K562 (cell line): ENCODE data around the gene TKT. TPM values are rescaled to one million over a fixed set of nuclear protein-coding genes. Genes with fewer than 3 reads are reported as not detected.

Experiments
- CBFA2T3 ChIP-seq: fragments of 450-650 bp; IDR thresholded peaks from 2 replicates; pipeline ENCODE4 v1.6.1; 2017
- CGGBP1 ChIP-seq: fragments of 250-450 bp; sonication (Bioruptor Pico); IDR thresholded peaks from 2 replicates; pipeline ENCODE4 v1.9.0; 2021; ENCODE audit warnings: mild to moderate bottlenecking
- EGR1 ChIP-seq: fragments of 450-650 bp; conservative IDR thresholded peaks from 2 replicates; pipeline ENCODE4 v1.6.1; 2017; ENCODE audit warnings: mild to moderate bottlenecking
- FOXO4 ChIP-seq: fragments of 450-650 bp; formaldehyde crosslinking; IDR thresholded peaks from 2 replicates; pipeline ENCODE4 v1.4.0; 2020; ENCODE audit warnings: mild to moderate bottlenecking, moderate library complexity
- MYBL2 ChIP-seq, 2 experiments: fragments of 450-650 bp in 1 of 2; sonication (generic) in 1 of 2; formaldehyde crosslinking in 1 of 2; IDR thresholded peaks; 2 replicates each; pipeline versions ENCODE4 v1.6.1 to v1.8.1; 2017 to 2022; ENCODE audit warnings: borderline replicate concordance in 1 of 2, inconsistent platforms in 1 of 2, low read depth in 1 of 2, mild to moderate bottlenecking in 1 of 2, missing genetic modification reagents in 1 of 2, moderate library complexity in 1 of 2
- NCOA2 ChIP-seq, 2 experiments: fragments of 450-650 bp; IDR thresholded peaks; 2 replicates each; pipeline ENCODE4 v1.6.1; 2018; ENCODE audit warnings: mild to moderate bottlenecking in 2 of 2, moderate library complexity in 1 of 2; ENCODE audit not compliant: partially characterized antibody in 2 of 2
- RBFOX2 ChIP-seq: fragments of 200-400 bp; formaldehyde crosslinking; IDR thresholded peaks from 2 replicates; pipeline ENCODE4 v1.6.1; 2017; ENCODE audit warnings: low read depth, mild to moderate bottlenecking, low read length, moderate library complexity
- SMAD2 ChIP-seq: fragments of 150-350 bp; IDR thresholded peaks from 2 replicates; pipeline ENCODE4 v1.6.1; 2014; ENCODE audit warnings: low read depth, mild to moderate bottlenecking, low read length
- SREBF1 ChIP-seq: fragments of 150-350 bp; IDR thresholded peaks from 2 replicates; pipeline ENCODE4 v1.6.1; 2014; ENCODE audit warnings: antibody characterized with exemption, low read depth, low read length, borderline replicate concordance
- XRCC3 ChIP-seq: fragments of 450-650 bp; IDR thresholded peaks from 2 replicates; pipeline ENCODE4 v1.6.1; 2017; ENCODE audit warnings: mild to moderate bottlenecking, moderate library complexity
- ZFPM2 ChIP-seq: fragments of 250-450 bp; sonication (Bioruptor Pico); IDR thresholded peaks from 2 replicates; pipeline ENCODE4 v1.5.1; 2022; ENCODE audit warnings: mild to moderate bottlenecking
- ZNF407 ChIP-seq: fragments of 450-650 bp; IDR thresholded peaks from 2 replicates; pipeline ENCODE4 v1.6.1; 2016; ENCODE audit warnings: low read depth
- ZNF561 ChIP-seq: fragments of 450-650 bp; formaldehyde crosslinking; conservative IDR thresholded peaks from 2 replicates; pipeline ENCODE4 v1.4.0; 2020; ENCODE audit warnings: mild to moderate bottlenecking, moderate library complexity
- polyA plus RNA-seq, 8 experiments: library from polyadenylated mRNA; depleted of rRNA in 4 of 8; stranded (reverse) in 5 of 8; unstranded in 3 of 8; fragments of >200 nt; fragmentation: Nextera tagmentation in 2 of 8; fragmentation: Illumina TruSeq in 1 of 8; extraction: Ambion mirVana in 2 of 8; extraction: Trizol in 1 of 8; gene quantifications; 2 replicates each; pipeline versions ENCODE4 v1.2.1 to v1.2.3, GENCODE V29; 2011 to 2014; ENCODE audit warnings: inconsistent platforms in 1 of 8, missing spikeins in 1 of 8
- total RNA-seq, 7 experiments: library from RNA; depleted of rRNA in 6 of 7; stranded (reverse); fragments of >200 nt in 6 of 7; fragmentation: Illumina TruSeq in 2 of 7; extraction: Trizol in 2 of 7; gene quantifications; 2 replicates each; pipeline versions ENCODE4 v1.2.1 to v1.2.3, GENCODE V29; 2011 to 2021; ENCODE audit warnings: low replicate concordance in 1 of 7
- TF ChIP-seq, protein P1 (sequence below): fragments of 200-400 bp; formaldehyde crosslinking; IDR thresholded peaks from 2 replicates; pipeline ENCODE4 v1.6.1; 2017; ENCODE audit warnings: mild to moderate bottlenecking, low read depth, low read length, moderate library complexity

Gene TKT
- total and polyA plus RNA-seq, 9 of the 15 experiments (the other 6 are each of a cell fraction or from before 2014, with no cell fraction given) = 58.1 to 401 (median 187) TPM

- TF ChIP-seq FOXO4 (CRISPR knock-in tag) (no peak), RBFOX2 (peak; percentile 78), SREBF1 (no peak), MYBL2 (IDR thresholded peaks at IDR 0.05; ENCODE audit: low read depth) (no peak), MYBL2 (CRISPR knock-in tag; IDR thresholded peaks at IDR 0.05; ENCODE audit: borderline replicate concordance) (no peak), NCOA2 (IDR thresholded peaks at IDR 0.05; ENCODE audit: partially characterized antibody in 2 of 2) (no peak), CGGBP1 (no peak), CBFA2T3 (0 out of 2 replicates have a peak, but pooled peaks have one; percentile 13), ZNF407 (no peak), ZFPM2 (CRISPR knock-in tag) (no peak), XRCC3 (no peak), SMAD2 (no peak), EGR1 (no peak), ZNF561 (CRISPR knock-in tag) (no peak)
- TF ChIP-seq, protein P1, sequence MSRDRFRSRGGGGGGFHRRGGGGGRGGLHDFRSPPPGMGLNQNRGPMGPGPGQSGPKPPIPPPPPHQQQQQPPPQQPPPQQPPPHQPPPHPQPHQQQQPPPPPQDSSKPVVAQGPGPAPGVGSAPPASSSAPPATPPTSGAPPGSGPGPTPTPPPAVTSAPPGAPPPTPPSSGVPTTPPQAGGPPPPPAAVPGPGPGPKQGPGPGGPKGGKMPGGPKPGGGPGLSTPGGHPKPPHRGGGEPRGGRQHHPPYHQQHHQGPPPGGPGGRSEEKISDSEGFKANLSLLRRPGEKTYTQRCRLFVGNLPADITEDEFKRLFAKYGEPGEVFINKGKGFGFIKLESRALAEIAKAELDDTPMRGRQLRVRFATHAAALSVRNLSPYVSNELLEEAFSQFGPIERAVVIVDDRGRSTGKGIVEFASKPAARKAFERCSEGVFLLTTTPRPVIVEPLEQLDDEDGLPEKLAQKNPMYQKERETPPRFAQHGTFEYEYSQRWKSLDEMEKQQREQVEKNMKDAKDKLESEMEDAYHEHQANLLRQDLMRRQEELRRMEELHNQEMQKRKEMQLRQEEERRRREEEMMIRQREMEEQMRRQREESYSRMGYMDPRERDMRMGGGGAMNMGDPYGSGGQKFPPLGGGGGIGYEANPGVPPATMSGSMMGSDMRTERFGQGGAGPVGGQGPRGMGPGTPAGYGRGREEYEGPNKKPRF = no peak
Observed at GRCh38 chr3:53269888-53270880, 14.4 kb upstream of the TKT start (continued).
